Ovary (tissue), 9 donors: Measurements from ENCODE around the gene AKAP6. TPM values are rescaled to one million over a fixed set of nuclear protein-coding genes. Genes with fewer than 3 reads are reported as not detected.

Experiments used
- DNase-seq, 5 donors: peaks; one replicate each; pipeline ENCODE4 v3.0.0-alpha.2; 2019 to 2020
- H3K27ac ChIP-seq, 2 donors: fragments of 200-600 bp; one replicate each; pipeline versions ENCODE4 v1.5.1 to v1.8.0; 2019 to 2022
- H3K27me3 ChIP-seq: fragments of 200-600 bp; one replicate; pipeline ENCODE4 v1.8.0; 2022
- H3K36me3 ChIP-seq: fragments of 200-600 bp; sonication (generic); one replicate; pipeline ENCODE4 v1.5.1; 2019
- H3K4me1 ChIP-seq: one replicate; pipeline ENCODE4 v1.8.1; 2013; ENCODE audit warnings: mild to moderate bottlenecking, moderate library complexity; ENCODE audit not compliant: insufficient read depth
- H3K4me3 ChIP-seq: fragments of 200-600 bp; sonication (generic); one replicate; pipeline ENCODE4 v1.5.1; 2017
- H3K9me3 ChIP-seq, 2 donors: fragments of 200-600 bp in 1 of 2; sonication (generic) in 1 of 2; one replicate each; pipeline versions ENCODE4 v1.5.1 to v1.8.1; 2013 to 2019; ENCODE audit warnings: mild to moderate bottlenecking in 1 of 2, moderate library complexity in 1 of 2
- CTCF ChIP-seq, 3 donors: fragments of 450-650 bp in 2 of 3; fragments of 200-600 bp in 1 of 3; IDR thresholded peaks; one replicate each; pipeline versions ENCODE4 v1.5.1 to v1.8.0; 2016 to 2022; ENCODE audit warnings: antibody characterized with exemption in 3 of 3, mild to moderate bottlenecking in 1 of 3
- EP300 ChIP-seq: sonication (generic); formaldehyde crosslinking; IDR thresholded peaks from one replicate; pipeline ENCODE4 v1.6.1; 2017; ENCODE audit warnings: antibody characterized with exemption
- POLR2A ChIP-seq: fragments of 450-650 bp; IDR thresholded peaks from one replicate; pipeline ENCODE4 v1.6.1; 2017; ENCODE audit warnings: antibody characterized with exemption, mild to moderate bottlenecking, moderate library complexity
- WGBS, 3 donors: extraction: QIAGEN DNeasy Blood & Tissue Kit in 1 of 3; methylation state at CpG; one replicate each; pipeline versions ENCODE4 v1.1.5 to v1.1.7; 2013 to 2017; 5-methylcytosine and 5-hydroxymethylcytosine counted together
- intact Hi-C, 4 donors: fragments of 100-400 bp; cut with DNase I; formaldehyde crosslinking; loops; one replicate each; pipeline versions ENCODE4 v1.11.0 to v1.15.1; 2022 to 2023
- polyA plus RNA-seq, 2 donors: library from polyadenylated mRNA; stranded (reverse); fragments of 200-250 nt in 1 of 2; fragments of 350-450 nt in 1 of 2; fragmentation: Illumina TruSeq in 1 of 2; extraction: RNeasy Lipid Tissue Mini Kit (QIAGEN cat#74804) in 1 of 2; gene quantifications; one replicate each; pipeline ENCODE4 v1.2.3, GENCODE V29; 2013 to 2014
- total RNA-seq, 7 donors: library from RNA; depleted of rRNA in 2 of 7; stranded (reverse); fragments of >200 nt in 2 of 7; fragmentation: NEBNext Ultra II Directional in 3 of 7; extraction: Animal tissue kit (Norgen Biotek cat#: 25700) in 3 of 7; gene quantifications; one replicate each; pipeline versions ENCODE4 v1.1.0 to v1.2.4, GENCODE V29; 2016 to 2023
- donor health status: DM: no; HTN: no; CAD: no; lungs with moderate emphysema.
- donor health status: DM: no; HTN: no; CAD: no.
- donor health status: Bipolar disorder and iron deficiency.
- donor health status: DM: yes; HTN: yes; CAD: no.
- donor health status: DM: no; HTN: no; CAD: no.
- donor health status: DM: yes; HTN: yes; CAD: no.

AKAP6 gene
- total and polyA plus RNA-seq, 9 donors, result 2.3 to 13.1 (median 6.9) TPM

GRCh38 chr14:32510815-32511214 lies 181.7 kb downstream of the AKAP6 start:
- H3K4me3 ChIP-seq, result no peak overlapping the region
- H3K9me3 ChIP-seq, result no peaks in the 10 kb centered on the region
- intact Hi-C loops, result no loop called here
- H3K27me3 ChIP-seq, result no peaks in the 10 kb centered on the region
- TF ChIP-seq EP300 (no peak), CTCF (IDR thresholded peaks at IDR 0.05) (no peak), POLR2A (no peak)
- no peak for DNase-seq
- H3K4me1 ChIP-seq, result peaks cover 7% of the 10 kb centered on the region
- WGBS, 3 donors, result 14 to 38% (median 15%) methylated on average over 3 of the region's 3 CpGs
- H3K27ac ChIP-seq, result no peak overlapping the region
- H3K36me3 ChIP-seq, result no peaks in the 10 kb centered on the region

GRCh38 chr14:32512348-32512747 lies 183.2 kb downstream of the AKAP6 start:
- 75 to 78% (median 76%) methylated on average over 3 of the region's 3 CpGs for WGBS, 3 donors
- no peaks in the 10 kb centered on the region for H3K9me3 ChIP-seq
- no peak overlapping the region for H3K4me3 ChIP-seq
- peaks cover 7% of the 10 kb centered on the region for H3K4me1 ChIP-seq
- no peak for DNase-seq
- TF ChIP-seq EP300 (no peak), POLR2A (no peak), CTCF (IDR thresholded peaks at IDR 0.05) (no peak)
- intact Hi-C loops, result no loop called here
- no peaks in the 10 kb centered on the region for H3K36me3 ChIP-seq
- H3K27ac ChIP-seq, result no peak overlapping the region
- no peaks in the 10 kb centered on the region for H3K27me3 ChIP-seq

GRCh38 chr14:32512813-32513212 lies 183.7 kb downstream of the AKAP6 start:
- TF ChIP-seq POLR2A (no peak), EP300 (no peak), CTCF (IDR thresholded peaks at IDR 0.05) (no peak)
- peaks cover 7% of the 10 kb centered on the region for H3K4me1 ChIP-seq
- H3K9me3 ChIP-seq, result no peaks in the 10 kb centered on the region
- intact Hi-C loops, result no loop called here
- H3K27ac ChIP-seq, result no peak overlapping the region
- no peaks in the 10 kb centered on the region for H3K27me3 ChIP-seq
- no peak overlapping the region for H3K4me3 ChIP-seq
- no peaks in the 10 kb centered on the region for H3K36me3 ChIP-seq
- no peak for DNase-seq

GRCh38 chr14:32513571-32514009 lies 184.5 kb downstream of the AKAP6 start:
- intact Hi-C loops, result no loop called here
- H3K27me3 ChIP-seq, result no peaks in the 10 kb centered on the region
- H3K4me3 ChIP-seq, result no peak overlapping the region
- 45 to 70% (median 48%) methylated on average over 1 of the region's 1 CpG for WGBS, 3 donors
- TF ChIP-seq CTCF (IDR thresholded peaks at IDR 0.05) (no peak), EP300 (no peak), POLR2A (no peak)
- H3K36me3 ChIP-seq, result no peaks in the 10 kb centered on the region
- no peak overlapping the region for H3K27ac ChIP-seq
- no peak for DNase-seq
- H3K4me1 ChIP-seq, result peaks cover 7% of the 10 kb centered on the region
- no peaks in the 10 kb centered on the region for H3K9me3 ChIP-seq

GRCh38 chr14:32514236-32514635 lies 185.1 kb downstream of the AKAP6 start:
- WGBS, 3 donors, result 30 to 61% (median 56%) methylated on average over 1 of the region's 1 CpG
- Histone ChIP-seq H3K36me3 (no peaks in the 10 kb centered on the region), H3K4me1 (peaks cover 7% of the 10 kb centered on the region), H3K4me3 (no peak overlapping the region), H3K27me3 (no peaks in the 10 kb centered on the region), H3K9me3 (no peaks in the 10 kb centered on the region), H3K27ac (no peak overlapping the region)
- TF ChIP-seq EP300, result no peak
- no peak for DNase-seq
- intact Hi-C loops, result no loop called here
